IPS DF 19.7 (cell line): Measurements from ENCODE around the gene DSPP.
A peak's percentile ranks its signal among the peaks of the same experiment; 100 is the strongest.
"Not testable (repeated sequence)": the region's sequence is repeated elsewhere in the genome, so short reads cannot be mapped to it uniquely, and the experiment has no call there.

ENCODE experiments used
- DNase-seq: peaks from one replicate; pipeline ENCODE4 v3.0.0-alpha.2; 2013; ENCODE audit warnings: low read depth, low spot score

The DSPP gene

GRCh38 chr4:87608229-87608628, at the start of gene DSPP:
Gene DSPP (plus strand): TSS chr4:87608529. CDS start chr4:87610909, 2,380 bp downstream.
- DNase-seq = no peak

GRCh38 chr4:87559090-87559837, 49.1 kb upstream of the DSPP start:
- peak; percentile 56 for DNase-seq

GRCh38 chr4:87560802-87561201, 47.5 kb upstream of the DSPP start:
- DNase-seq = no peak

GRCh38 chr4:87565746-87566145, 42.6 kb upstream of the DSPP start:
- no peak for DNase-seq

- no peak for DNase-seq
Measured at GRCh38 chr4:87566276-87566675, 42.1 kb upstream of the DSPP start.

- no peak for DNase-seq
Measured at GRCh38 chr4:87567191-87567590, 41.1 kb upstream of the DSPP start.

- no peak for DNase-seq
Measured at GRCh38 chr4:87570290-87570805, 38.0 kb upstream of the DSPP start.

- DNase-seq = not testable (repeated sequence)
Measured at GRCh38 chr4:87574376-87574775, 34.0 kb upstream of the DSPP start.

- no peak for DNase-seq
Measured at GRCh38 chr4:87574996-87575395, 33.3 kb upstream of the DSPP start.

- DNase-seq = no peak
Measured at GRCh38 chr4:87575408-87575807, 32.9 kb upstream of the DSPP start.

- DNase-seq = no peak
Measured at GRCh38 chr4:87575983-87576382, 32.3 kb upstream of the DSPP start.

- DNase-seq = no peak
Measured at GRCh38 chr4:87579478-87579877, 28.9 kb upstream of the DSPP start.

GRCh38 chr4:87580057-87580456, 28.3 kb upstream of the DSPP start:
- no peak for DNase-seq

- DNase-seq = no peak
Measured at GRCh38 chr4:87584222-87584908, 24.0 kb upstream of the DSPP start.

GRCh38 chr4:87589531-87589930, 18.8 kb upstream of the DSPP start:
- DNase-seq = no peak

- no peak for DNase-seq
Measured at GRCh38 chr4:87592124-87592523, 16.2 kb upstream of the DSPP start.

- no peak for DNase-seq
Measured at GRCh38 chr4:87601361-87601760, 7.0 kb upstream of the DSPP start.

- DNase-seq = no peak
Measured at GRCh38 chr4:87614292-87614890, 6.1 kb downstream of the DSPP start.

GRCh38 chr4:87616268-87616667, 7.9 kb downstream of the DSPP start:
- no peak for DNase-seq

GRCh38 chr4:87620086-87620485, 11.8 kb downstream of the DSPP start:
- DNase-seq = no peak

GRCh38 chr4:87620491-87620890, 12.2 kb downstream of the DSPP start:
- DNase-seq = no peak

GRCh38 chr4:87622303-87622702, 14.0 kb downstream of the DSPP start:
- no peak for DNase-seq

GRCh38 chr4:87624698-87625097, 16.4 kb downstream of the DSPP start:
- no peak for DNase-seq
